Central memory CD4-positive, alpha-beta T cell (primary cell): ENCODE results near the gene GNG14.
"Not testable (repeated sequence)": the region's sequence is repeated elsewhere in the genome, so short reads cannot be mapped to it uniquely, and the experiment has no call there.

Experiments used
- DNase-seq: peaks from one replicate; pipeline ENCODE4 v3.0.0; 2022

GNG14 gene

DNA sequence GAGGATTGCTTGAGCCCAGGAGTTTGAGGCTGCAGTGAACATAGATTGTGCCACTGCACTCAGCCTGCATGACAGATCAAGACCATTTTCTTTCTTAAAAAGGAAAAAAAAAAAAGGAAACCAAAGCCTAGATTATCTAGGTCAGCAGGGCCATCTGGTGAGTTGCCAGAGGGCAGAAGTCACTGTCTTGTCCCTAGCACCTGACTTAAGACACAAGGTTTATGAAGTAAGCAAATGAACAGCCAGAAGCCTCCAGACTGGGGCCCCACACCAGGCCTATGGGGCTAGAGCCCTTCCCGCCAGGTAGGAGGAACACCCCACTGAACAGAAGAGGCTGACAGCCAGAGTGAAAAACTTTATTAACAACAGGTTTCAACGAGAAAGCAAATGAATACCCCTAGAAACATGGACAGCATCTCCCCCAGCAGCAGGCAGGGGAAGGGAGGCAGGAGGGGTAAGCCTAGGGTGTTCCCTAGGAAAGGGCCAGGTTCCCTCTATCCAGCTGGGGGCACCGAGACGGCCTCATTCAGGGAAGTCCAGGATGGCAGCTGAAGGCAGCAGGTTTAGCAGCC is 20.0 kb upstream of the GNG14 start:
- DNase-seq: no peak

DNA sequence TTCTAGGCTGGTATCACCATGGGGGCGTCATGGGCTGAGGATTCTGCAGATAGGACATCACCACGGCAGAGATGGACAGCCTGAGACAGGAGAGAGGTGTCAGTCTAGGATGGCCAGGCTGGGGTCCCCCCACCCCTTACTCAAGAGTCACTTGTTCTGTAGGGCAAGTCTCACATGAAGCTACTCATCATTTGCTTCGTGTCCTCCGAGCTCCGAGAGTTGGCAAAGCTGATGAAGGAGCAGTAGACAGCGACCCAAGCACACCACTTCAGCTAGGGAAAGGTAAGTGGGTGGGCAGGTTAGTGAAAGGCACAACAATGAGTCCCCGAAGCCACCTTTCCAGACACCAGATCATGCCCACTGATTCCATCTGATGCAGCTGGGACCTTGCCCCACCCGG is 19.5 kb upstream of the GNG14 start:
- DNase-seq: no peak

GRCh38 chr19:12668932-12669269 is 18.9 kb upstream of the GNG14 start:
- DNase-seq: peak; percentile 65

- peak; percentile 75 for DNase-seq
These were observed 18.3 kb upstream of the GNG14 start for GRCh38 chr19:12669270-12670158.

DNA sequence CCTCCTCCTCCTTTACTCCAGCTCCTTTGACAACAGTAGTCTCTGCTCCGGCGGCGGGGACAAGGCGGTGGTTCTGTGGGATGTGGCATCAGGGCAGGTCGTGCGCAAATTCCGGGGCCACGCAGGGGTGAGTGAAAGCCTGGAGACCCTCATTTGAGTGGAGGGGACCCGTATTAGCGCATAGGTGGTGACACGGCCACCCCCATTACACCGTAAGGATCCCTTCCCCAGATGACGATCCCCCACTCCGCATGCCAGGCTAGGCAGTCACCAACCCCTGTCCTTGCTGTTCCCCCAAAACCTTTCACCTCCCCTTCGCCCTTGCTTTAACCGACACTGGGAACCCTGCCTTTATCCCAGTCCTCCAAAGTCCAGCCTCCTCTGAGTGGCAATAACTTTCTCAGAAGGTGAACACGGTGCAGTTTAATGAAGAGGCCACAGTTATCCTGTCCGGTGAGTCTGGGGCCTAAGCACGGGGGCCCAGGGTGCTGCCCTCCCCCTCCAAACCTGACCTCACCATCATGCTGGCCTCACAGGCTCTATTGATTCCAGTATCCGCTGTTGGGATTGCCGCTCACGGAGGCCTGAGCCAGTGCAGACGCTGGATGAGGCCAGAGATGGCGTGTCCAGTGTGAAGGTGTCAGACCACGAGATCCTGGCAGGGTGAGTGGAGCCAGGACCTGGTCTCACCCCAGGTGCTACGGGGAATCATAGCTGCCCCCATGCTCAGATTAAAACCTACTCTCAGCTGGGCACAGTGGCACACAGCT is 17.5 kb upstream of the GNG14 start:
- DNase-seq: no peak

- no peak for DNase-seq
These were observed 15.1 kb upstream of the GNG14 start for GRCh38 chr19:12672744-12673143.

DNA sequence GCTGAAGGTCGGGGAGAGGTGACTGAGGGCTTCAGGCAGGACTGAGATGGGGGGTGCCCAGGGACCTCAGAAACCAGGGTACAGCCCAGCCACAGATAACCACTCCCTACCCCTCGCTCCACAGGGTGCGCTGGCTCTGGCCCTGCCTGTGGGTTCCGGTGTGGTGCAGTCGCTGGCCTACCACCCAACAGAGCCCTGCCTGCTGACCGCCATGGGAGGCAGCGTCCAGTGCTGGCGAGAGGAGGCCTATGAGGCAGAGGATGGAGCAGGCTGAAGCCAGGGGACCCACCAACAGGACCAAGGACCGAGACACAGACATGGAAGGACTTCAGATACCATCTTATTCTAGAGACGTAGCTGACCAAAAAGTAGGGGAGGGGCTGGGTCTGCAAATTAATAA is 12.4 kb upstream of the GNG14 start:
- DNase-seq: no peak

DNA sequence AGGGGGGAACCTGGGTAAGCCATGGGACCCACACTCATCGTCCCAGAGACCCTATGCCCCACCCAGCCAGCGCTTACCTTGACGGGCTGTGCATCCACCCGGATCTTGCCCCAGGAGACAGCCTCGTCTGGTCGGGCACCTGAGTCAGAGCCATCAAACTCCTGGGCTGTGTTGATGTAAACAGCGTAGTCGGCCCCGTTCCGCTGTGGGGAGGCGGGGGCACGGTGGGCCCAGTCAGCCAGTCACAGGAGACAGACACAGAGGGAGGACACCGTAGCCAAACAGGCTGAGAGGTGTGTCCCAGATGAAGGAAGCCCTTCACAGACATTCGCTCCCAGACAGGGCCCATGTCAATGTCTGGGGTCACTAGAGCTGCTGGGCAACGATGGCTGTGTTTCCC is 11.9 kb upstream of the GNG14 start:
- DNase-seq: no peak

GRCh38 chr19:12676384-12676792 is 11.4 kb upstream of the GNG14 start:
- peak; percentile 66 for DNase-seq

DNA sequence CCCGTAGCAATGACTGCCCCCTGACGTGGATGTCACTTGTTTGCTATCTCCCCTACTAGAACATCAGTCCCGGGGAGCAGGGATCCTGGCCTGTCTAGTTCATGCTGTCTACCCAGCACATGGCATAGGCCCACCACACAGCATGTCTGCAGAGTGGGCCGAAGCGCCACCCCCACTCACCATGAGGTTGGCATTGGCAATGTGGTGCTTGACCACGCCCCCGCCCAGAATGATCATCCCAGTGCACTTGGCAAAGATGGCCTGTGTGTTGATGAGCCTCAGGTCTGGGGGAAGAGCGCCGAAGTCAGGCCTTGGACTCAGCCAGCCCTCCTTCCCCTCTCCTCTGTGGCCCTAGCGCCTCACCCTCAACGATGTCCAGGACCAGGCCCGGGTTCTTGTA is 10.9 kb upstream of the GNG14 start:
- no peak for DNase-seq

DNA sequence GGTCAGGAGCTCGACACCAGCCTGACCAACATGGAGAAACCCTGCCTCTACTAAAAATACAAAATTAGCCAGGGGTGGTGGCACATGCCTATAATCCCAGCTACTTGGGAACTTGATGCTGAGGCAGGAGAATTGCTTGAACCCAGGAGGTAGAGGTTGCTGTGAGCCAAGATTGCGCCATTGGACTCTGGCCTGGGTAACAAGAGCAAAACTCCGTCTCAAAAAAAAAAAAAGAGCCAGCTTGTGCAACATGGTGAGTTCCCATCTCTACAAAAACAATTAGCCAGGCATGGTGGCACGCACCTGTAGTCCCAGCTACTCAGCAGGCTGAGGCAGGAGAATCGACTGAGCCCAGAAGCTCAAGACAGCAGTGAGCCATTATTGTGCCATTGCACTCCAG is 9.8 kb upstream of the GNG14 start:
- not testable (repeated sequence) for DNase-seq

DNA sequence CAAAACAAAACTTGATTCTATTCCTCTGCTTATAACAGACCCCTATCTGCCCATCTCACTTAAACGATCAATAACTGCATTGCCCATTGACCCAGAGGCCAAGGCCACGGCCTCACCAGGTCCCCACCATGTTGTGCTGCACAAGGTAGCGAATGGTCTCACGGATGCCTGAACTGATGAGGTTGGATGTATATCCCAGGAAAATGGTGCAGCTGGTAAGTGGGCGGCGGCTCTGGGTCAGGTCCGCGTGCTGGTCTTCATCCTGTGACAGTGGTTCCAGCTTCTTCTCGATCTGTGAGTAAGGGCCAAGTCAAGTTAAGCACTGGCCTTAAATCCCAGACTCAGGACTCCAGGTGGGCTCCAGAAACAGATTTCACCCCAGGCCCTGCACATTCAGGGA is 7.8 kb upstream of the GNG14 start:
- DNase-seq: no peak

DNA sequence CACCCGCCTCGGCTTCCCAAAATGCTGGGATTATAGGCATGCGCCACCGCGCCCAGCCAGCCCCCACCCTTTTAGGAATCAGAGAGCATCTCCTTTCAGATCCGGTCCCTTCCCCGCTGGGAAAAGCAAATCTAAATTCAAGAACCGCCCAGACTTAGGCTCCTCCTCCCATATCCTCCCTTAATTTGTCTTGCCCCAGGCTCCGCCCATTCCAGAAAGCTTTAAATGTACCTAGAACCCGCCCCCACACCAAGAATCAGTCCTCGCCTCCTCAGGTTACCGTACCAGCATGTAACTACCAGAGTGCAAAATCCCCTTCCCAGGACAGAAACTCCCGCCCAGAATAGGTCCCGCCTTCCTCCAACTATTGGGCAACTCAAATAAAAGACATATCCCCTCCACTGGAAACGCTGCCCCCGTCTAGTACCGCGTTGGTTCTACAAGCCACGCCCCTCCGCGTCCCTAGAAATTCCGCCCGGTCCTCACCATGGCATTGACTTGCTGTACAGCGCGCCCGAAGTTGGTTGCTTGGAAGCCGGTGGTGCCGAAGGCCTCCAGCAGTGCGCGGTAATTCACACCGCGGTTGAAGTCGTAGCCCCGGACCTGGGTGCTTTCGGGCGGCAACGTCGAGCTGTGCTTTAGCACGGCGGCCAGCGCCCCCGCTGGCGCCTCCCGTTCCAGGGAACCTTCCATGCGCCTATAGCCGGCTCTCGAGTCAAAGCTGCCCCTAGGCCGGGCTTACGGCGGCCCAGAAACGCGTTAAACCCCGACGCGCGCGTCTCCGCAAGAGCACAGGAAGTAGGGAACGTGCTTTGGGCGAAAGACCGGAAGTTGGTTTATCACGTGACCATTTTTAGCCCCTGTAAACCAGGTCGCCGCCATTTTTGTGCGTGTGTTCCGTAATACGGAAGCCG is 6.5 kb upstream of the GNG14 start, which contains the start of gene DHPS:
TSS of gene DHPS (minus strand) at position 807 of the 914 bp plus-strand sequence. CDS start at position 693, 114 bp downstream.
- DNase-seq: peak; percentile 94

- no peak for DNase-seq
These were observed 2.0 kb upstream of the GNG14 start for GRCh38 chr19:12685831-12686230.

- no peak for DNase-seq
These were observed 1.2 kb downstream of the GNG14 start for GRCh38 chr19:12689012-12689411.

- no peak for DNase-seq
These were observed 1.9 kb downstream of the GNG14 start for GRCh38 chr19:12689581-12690216.

- DNase-seq: no peak
These were observed 5.2 kb downstream of the GNG14 start for GRCh38 chr19:12692960-12693359.

DNA sequence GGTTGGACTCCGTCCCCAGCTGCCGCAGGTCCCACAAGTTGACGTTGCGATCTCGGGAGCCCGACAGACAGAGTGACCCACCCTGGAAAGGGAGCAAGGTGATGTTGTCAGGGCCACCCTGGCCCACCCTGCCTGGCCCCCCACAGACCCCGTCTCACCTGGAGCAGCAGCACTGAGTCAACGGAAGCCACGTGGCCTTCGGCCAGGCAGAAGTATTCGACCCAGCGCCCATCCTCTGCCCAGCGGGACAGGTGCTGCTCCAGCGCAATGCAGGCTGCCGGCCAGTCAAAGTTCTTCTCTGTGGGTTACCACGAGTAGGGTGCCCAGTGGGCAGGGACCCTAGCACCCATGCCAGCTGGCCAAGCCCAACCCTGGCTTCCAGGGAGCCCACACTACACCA is 6.8 kb downstream of the GNG14 start:
- DNase-seq: no peak

- no peak for DNase-seq
These were observed 7.3 kb downstream of the GNG14 start for GRCh38 chr19:12695096-12695495.

DNA sequence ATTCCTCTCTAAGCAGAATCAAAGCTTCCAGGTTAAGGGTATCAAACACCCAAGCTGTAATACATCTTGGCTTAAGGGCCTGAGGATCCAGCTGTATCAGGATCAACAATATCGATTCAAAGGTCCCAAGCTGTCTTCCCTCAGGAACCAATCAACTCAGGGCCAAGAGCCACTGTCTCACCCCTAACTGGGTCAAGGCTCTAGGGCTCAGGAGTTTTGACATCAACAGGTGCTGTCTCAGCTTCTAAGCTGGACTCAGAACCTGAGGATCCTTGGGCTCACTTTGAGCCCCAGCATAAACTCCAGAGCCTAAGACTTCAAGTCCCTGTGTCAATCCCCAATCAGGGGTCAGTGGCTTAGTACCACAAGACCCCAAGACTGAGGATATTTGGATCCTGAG is 7.7 kb downstream of the GNG14 start:
- no peak for DNase-seq

GRCh38 chr19:12695997-12696365 is 8.2 kb downstream of the GNG14 start:
- no peak for DNase-seq
